Bone marrow (tissue), 2 donors: ENCODE data around the gene C5orf15.
"Not testable (repeated sequence)": the region's sequence is repeated elsewhere in the genome, so short reads cannot be mapped to it uniquely, and the experiment has no call there.

Experiments used
- DNase-seq, 2 donors: peaks; one replicate each; lab custom pipeline; 2025; lab: John Stamatoyannopoulos, UW

C5orf15 gene

DNA sequence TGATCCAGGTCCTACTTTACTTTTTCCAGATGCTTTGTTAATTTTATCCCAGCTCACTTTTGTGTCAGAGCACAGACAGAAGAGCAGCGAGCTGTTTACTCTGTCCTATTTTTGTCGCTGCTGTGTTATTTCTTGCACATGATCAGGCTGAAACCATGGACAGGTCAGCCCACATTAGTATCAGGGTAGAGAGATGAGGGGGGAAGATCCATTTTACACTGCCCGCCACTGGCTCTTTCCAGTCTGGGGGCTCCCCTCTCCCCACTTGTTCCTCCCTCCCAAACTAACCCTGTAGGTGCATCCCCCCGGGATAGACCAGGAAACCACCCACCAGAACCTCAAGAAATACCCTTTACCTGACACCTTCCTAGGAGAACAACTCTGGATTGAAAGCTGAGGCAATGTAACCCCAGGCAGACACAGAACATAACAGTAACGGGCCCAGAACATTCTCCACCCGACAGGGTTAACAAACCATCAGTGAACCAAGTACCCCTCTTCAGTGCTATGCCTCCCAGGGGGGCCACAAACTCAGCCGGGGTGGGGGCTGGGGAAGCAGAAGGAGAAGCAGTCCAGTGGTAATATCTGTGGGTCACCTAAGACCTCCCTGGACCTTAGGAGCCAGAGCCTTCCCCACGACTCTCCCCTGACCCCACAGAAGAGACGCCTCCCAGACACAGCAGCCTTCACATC lies 26.0 kb upstream of the C5orf15 start:
- no peak for DNase-seq

DNA sequence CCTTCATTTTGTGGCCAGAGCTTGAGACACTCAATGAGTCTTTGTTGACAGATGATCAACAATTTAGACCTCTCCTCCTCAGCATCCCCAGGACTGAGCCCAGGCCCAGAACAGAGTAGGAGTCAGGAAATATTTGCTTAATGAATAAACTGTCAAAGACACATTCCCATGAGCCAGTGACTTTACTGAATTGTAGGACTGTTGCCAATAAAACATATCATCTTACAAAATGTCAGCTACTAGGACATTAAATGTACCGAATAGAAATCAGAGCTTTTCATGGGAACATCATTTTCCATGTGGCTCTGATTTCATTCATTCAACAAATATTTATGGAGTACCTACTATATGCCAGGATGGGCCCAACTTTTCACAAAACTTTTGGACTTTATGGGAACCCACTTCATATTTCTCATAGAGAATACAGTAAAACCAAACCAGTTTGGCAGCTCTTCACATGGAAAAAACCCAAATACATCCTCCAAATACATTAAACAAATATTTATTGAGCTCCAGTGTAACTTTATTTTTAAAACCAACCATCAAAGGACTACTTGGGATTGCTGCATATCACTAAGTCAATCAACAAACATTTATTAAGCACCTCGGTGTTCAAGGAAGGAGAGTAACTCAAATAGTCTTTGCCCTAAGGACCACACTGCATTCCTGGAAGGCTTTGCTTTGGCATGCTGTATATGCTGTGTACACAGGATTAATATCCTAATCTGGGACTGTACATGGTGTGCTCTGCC lies 24.9 kb upstream of the C5orf15 start:
- DNase-seq = no peak

DNA sequence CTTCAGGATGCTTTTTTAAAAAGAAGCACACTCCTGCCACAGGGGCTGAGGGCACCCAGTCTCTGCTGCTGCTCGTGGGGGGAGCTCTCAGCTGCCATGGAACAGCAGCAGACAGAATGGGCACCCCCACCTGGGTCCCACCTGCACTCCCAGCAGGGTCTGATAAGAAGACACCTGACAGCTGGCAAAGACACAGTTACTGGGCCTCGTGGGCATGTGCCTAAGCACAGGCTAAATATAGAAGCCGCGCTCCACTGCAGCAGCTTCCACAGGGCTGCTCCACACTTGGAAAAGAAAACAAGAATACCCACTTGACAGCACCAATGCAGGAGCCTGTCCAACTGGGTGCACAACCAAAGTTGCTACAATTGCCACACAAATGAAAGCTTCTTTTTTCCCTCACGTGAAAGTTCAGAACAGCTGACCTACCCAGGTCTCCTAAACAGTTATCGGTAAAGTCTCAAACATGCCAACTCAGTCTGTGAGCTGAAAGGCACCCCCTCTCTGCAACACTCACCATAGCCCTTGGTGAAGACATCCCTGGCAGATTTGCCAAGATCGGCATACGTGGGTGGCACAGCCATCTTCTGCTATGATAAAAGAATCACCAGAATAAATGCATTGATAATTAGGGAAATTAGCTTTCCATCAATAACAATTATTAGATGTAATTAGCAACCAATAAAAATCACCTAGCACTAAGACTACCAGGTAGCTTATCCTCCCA lies 24.2 kb upstream of the C5orf15 start:
- no peak for DNase-seq

DNA sequence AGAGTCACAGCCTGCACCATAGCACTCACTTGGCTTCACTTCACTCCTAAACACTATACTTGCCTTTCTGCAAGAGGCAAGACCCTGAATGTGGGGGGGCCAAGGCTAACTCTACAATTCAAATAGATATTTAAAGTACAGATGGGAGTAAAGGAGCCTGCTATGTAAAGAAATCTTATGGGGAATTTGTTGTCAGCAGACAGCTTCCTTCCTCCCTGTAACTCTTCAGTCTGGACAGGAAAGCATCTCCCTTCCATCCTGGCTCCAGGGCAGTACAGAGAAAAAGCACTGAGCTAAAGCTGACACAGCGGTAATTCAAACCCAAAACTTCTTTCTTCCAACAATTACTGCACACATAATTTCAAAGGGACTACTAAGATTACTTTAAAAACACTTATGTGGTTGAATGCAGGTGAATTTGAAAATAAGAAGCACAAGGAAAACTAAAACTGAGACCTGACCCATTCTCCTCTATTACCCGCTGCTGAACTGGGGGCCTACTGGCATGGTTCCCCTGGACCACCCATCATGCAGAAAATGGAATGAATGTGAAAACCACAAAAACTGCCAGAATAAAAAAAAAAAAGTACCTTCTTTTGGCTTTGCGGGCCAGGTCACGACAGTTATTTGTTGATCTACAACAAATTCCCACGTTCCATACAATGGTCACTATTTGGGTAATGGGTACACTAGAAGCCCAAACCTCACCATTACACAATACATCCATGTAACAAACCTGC lies 22.9 kb upstream of the C5orf15 start:
- DNase-seq = no peak

GRCh38 chr5:133990396-133990795 lies 22.0 kb upstream of the C5orf15 start:
- no peak for DNase-seq

- no peak for DNase-seq
These were observed 17.2 kb upstream of the C5orf15 start for GRCh38 chr5:133985540-133986180.

GRCh38 chr5:133983674-133984073 lies 15.2 kb upstream of the C5orf15 start:
- DNase-seq = no peak

- DNase-seq = no peak
These were observed 13.3 kb upstream of the C5orf15 start for GRCh38 chr5:133981714-133982113.

GRCh38 chr5:133980652-133981051 lies 12.2 kb upstream of the C5orf15 start:
- no peak for DNase-seq

DNA sequence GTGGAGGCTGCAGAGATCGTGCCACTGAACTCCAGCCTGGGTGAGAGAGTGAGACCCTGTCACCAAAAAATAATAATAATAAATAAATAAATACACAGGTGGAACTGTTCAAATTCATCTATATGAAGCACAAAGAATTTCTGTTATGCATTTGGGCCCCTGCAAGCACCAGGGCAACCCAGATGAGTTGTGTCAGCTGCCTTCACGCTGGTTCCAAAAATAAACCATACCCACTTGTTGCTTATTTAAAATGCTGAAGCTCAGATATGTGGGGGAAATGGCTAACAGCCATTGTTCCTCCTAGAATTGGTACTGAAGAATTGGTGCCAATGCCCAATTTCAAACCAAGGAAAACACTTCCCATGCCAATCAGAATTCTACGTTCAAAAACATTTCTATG lies 10.5 kb upstream of the C5orf15 start:
- DNase-seq = no peak

GRCh38 chr5:133977858-133978257 lies 9.4 kb upstream of the C5orf15 start:
- DNase-seq = no peak

GRCh38 chr5:133977161-133977787 lies 8.8 kb upstream of the C5orf15 start:
- no peak for DNase-seq

GRCh38 chr5:133975546-133975945 lies 7.1 kb upstream of the C5orf15 start:
- not testable (repeated sequence) for DNase-seq

- DNase-seq = no peak
These were observed 5.7 kb upstream of the C5orf15 start for GRCh38 chr5:133974142-133974541.

GRCh38 chr5:133970325-133970909 lies 2.0 kb upstream of the C5orf15 start:
- no peak for DNase-seq

- no peak for DNase-seq
These were observed 1.4 kb upstream of the C5orf15 start for GRCh38 chr5:133969654-133970324.

DNA sequence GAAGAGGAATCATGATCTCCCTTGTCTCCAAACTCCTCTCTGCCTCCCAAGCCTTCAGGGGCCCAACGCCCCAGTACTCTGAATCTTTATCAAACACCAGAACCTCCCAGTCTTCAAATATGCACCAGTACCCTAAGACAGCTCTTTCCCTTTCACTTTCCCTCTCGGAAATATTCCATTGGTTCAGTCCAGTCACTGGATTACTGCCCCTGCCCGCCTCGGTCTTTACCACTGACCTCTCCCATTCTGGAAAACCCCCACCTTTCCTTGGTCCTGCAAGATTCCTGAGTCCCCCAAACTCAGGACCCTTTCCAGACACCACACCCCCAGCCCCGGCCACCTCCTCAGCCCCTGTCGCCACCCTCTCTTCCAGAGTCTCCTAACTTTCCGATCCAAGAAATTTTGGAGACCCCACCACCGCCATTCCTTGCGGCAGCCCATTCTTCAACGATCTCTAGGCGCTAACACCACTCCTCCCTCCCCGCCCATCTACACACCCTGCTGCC lies 674 bp downstream of the C5orf15 start:
- DNase-seq = no peak

DNA sequence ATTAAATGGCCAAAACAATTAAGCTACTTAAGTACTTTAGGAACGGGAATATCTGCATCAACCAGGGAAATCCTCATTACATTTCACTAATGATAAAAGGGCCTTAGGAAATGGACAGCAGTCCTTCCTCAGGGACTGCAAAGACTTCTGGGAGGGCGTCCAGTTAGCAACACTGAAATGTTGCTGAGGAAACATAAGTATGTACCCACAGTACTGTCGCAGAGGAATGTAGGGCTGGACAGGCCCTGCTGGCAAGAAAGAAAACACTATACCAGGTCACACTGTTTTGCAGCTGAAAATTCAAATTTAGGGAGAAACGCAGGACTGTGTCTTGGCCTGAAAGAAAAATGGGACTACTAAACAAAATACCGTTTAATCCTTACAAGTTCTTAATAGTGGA lies 1.3 kb downstream of the C5orf15 start:
- DNase-seq = no peak

GRCh38 chr5:133966090-133966489 lies 2.3 kb downstream of the C5orf15 start:
- no peak for DNase-seq

- no peak for DNase-seq
These were observed 4.8 kb downstream of the C5orf15 start for GRCh38 chr5:133963493-133964128.
